Measurements from ENCODE around the gene GRIK4.

DNA sequence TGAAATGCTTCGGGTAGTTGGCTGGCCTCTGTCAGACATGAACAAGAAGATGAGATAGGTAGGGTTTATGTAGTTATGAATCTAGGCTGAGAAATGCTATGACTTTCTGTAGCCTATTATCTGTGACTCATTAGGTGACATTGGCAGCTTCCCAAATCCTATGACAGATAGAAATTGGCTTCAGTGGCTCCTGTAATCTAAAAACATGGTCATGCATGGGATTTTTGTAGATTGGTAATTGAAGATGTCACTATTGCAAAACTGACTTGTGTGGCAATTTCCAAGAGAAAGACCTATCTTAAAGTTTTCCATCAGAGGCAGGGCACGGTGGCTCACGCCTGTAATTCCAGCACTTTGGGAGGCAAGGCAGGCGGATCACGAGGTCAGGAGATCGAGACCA is 29.4 kb upstream of the GRIK4 start:
- TF ChIP-seq, protein P1, sequence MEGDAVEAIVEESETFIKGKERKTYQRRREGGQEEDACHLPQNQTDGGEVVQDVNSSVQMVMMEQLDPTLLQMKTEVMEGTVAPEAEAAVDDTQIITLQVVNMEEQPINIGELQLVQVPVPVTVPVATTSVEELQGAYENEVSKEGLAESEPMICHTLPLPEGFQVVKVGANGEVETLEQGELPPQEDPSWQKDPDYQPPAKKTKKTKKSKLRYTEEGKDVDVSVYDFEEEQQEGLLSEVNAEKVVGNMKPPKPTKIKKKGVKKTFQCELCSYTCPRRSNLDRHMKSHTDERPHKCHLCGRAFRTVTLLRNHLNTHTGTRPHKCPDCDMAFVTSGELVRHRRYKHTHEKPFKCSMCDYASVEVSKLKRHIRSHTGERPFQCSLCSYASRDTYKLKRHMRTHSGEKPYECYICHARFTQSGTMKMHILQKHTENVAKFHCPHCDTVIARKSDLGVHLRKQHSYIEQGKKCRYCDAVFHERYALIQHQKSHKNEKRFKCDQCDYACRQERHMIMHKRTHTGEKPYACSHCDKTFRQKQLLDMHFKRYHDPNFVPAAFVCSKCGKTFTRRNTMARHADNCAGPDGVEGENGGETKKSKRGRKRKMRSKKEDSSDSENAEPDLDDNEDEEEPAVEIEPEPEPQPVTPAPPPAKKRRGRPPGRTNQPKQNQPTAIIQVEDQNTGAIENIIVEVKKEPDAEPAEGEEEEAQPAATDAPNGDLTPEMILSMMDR (IDR thresholded peaks at IDR 0.05): no peak
- peak in 1 of 2 donors; percentile 30 for TF ChIP-seq POLR2A (IDR thresholded peaks at IDR 0.05)
